ENCODE results near the gene NAAA.

DNA sequence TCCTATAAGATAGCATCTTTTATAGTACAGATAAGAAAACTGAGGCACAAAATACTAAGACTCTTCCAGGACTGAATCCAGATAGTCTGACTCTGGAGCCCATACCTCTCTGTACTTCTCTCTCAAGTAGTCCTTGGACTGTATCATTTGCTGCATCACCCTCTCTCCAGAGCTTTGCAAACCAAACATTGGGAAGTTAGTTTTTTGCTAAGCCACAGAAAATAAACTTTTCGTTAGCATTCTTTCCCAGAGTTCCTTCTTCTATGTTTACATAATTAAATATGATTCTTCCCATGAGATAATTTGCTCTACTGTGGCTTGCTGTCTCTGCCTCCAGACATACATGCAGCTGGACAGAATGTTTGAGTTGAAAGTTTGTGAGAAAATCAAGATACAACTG is 60.5 kb downstream of the NAAA start:
- TF ChIP-seq EZH2 (optimal IDR thresholded peaks at IDR 0.05; ENCODE audit: low read depth, low read length) (no peak), EZH2phosphoT487 (IDR thresholded peaks at IDR 0.05; ENCODE audit: low read length) (no peak)
- TF ChIP-seq, protein P1, sequence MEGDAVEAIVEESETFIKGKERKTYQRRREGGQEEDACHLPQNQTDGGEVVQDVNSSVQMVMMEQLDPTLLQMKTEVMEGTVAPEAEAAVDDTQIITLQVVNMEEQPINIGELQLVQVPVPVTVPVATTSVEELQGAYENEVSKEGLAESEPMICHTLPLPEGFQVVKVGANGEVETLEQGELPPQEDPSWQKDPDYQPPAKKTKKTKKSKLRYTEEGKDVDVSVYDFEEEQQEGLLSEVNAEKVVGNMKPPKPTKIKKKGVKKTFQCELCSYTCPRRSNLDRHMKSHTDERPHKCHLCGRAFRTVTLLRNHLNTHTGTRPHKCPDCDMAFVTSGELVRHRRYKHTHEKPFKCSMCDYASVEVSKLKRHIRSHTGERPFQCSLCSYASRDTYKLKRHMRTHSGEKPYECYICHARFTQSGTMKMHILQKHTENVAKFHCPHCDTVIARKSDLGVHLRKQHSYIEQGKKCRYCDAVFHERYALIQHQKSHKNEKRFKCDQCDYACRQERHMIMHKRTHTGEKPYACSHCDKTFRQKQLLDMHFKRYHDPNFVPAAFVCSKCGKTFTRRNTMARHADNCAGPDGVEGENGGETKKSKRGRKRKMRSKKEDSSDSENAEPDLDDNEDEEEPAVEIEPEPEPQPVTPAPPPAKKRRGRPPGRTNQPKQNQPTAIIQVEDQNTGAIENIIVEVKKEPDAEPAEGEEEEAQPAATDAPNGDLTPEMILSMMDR (IDR thresholded peaks at IDR 0.05; ENCODE audit: low read length), result no peak

Data from MM.1S (cell line).